ENCODE results near the gene ABCC6.
A peak's percentile ranks its signal among the peaks of the same experiment; 100 is the strongest.
"Not testable (repeated sequence)": the region's sequence is repeated elsewhere in the genome, so short reads cannot be mapped to it uniquely, and the experiment has no call there.

ABCC6 gene

DNA sequence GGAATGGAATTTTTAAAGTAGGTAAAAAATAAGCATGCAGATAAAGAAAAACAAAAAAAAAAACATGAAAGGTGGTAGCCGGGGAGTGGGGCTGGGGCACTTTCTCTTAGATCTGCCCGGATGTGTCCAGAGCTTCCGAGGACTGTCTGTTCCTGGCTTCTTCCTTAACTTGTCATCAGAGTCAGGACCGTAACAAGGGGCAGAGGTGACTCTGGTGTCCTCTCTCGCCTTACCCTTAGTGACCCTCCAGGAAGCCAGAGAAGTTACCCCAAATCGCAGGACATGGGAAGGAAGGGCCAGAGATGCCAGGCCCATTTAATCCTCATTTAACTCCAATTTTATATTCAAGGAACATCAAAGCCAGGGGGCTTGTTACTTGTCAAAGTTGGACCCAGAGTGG is 115.5 kb downstream of the ABCC6 start:
- DNase-seq, result no peak

- DNase-seq, result no peak
These were observed 116.8 kb downstream of the ABCC6 start for GRCh38 chr16:16106466-16106865.

DNA sequence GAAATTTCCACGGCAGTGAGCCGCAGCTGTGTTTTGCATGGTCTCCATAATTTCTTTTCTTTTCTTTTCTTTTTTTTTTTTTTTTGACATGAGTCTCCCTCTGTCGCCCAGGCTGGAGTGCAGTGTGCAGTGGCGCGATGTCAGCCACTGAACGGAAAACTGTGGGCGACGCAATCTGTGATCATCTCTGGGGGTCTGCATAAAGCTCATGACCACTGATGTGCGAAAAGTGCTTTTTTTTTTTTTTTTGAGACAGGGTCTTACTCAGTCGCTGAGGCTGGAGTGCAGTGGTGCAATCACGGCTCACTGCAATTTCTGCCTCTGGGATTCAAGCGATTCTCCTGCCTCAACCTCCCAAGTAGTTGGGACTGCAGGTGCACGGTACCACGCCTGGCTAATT is 117.6 kb downstream of the ABCC6 start:
- DNase-seq, result no peak

- DNase-seq, result not testable (repeated sequence)
These were observed 118.5 kb downstream of the ABCC6 start for GRCh38 chr16:16104804-16105141.

DNA sequence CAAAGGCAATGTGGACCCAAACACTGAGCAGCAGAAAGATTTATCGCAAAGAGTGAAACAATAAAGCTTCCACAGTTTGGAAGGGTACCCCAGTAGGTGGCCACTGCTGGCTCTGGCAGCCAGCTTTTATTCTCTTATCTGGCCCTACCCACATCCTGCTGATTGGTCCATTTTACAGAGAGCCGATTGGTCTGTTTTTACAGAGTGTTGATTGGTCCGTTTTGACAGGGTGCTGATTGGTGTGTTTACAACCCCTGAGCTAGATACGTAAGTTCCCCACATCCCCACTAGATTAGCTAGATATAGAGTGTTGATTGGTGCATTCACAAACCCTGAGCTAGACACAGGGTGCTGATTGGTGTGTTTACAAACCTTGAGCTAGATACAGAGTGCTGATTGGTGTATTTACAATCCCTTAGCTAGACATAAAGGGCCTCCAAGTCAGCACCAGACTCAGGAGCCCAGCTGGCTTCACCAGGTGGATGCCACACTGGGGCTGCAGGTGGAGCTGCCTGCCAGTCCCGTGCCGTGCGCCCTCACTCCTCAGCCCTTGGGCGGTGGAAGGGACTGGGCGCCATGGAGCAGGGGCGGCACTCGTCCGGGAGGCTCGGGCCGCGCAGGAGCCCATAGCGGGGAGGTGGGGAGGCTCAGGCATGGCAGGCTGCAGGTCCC is 119.0 kb downstream of the ABCC6 start:
- not testable (repeated sequence) for DNase-seq

DNA sequence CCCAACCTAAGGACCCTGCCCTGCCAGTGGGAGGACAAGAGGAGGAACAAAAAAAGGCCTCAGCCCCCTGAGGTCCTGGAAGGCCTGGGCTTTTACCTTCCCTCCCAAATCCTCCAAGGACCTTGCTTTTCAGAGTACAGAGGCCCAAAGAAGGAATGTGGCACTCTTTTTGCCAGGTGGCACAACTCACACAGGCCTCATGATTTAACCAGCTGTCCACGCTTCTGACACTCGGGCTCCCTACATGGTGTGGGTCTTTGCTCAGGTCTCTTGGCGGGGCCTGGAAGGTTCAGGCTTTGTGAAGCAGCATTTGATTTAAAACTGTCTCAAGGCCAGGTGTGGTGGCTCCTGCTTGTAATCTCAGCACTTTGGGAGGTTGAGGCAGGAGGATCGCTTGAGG is 120.6 kb downstream of the ABCC6 start:
- DNase-seq, result no peak

- DNase-seq, result no peak
These were observed 121.7 kb downstream of the ABCC6 start for GRCh38 chr16:16101585-16101984.

DNA sequence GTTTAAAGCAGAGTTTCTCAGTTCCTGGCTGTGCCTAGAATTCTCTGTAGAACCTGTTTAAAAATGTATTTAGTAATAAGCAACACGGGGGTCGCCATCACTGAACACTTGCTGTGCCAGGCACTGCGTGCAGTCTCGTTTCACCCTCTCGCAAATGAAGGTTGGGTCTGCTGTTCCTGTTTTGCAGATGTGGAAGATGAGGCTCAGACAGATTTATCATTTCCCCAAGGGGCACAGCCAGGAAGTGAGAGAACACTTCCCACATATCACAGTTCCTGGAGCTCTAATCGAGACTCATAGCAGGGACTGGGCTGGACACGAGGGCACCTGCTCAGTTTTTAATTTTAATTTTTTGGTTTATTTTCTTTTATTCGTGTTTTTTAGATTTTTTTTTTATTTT is 122.7 kb downstream of the ABCC6 start:
- peak; percentile 39 for DNase-seq

DNA sequence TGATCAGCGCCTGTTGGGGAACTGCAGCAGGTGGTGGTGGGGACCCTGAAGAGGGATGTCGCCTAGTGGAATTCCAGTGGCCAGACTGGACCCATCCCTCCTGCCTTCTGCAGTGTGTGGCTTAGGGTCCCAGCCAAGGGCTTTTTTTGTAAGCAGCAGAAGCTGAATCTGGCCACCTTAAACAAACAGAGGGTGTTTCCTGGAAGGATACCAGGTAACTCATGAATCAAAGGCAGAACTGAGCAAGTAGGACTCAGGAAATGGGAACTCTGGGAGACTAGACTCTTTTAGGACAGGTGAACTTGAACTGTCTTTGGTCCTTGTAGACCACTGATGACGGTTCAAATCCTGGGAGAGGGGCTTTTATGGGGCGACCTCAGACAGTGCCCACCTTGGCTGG is 124.0 kb downstream of the ABCC6 start:
- DNase-seq, result no peak

Data from KG1 (cell line).